A549 treated with CpdA at 1 μM for 4 hours (cell line): ENCODE measurements around the gene SFRP2. TPM values are rescaled to one million over a fixed set of nuclear protein-coding genes. Genes with fewer than 3 reads are reported as not detected.

Experiments
- total RNA-seq: library from RNA; stranded (reverse); fragments of 200-300 nt; extraction: Qiagen RNA extraction; gene quantifications from 5 replicates; pipeline ENCODE4 v1.2.3, GENCODE V29; 2022; ENCODE audit warnings: low read depth

SFRP2 gene, protein sequence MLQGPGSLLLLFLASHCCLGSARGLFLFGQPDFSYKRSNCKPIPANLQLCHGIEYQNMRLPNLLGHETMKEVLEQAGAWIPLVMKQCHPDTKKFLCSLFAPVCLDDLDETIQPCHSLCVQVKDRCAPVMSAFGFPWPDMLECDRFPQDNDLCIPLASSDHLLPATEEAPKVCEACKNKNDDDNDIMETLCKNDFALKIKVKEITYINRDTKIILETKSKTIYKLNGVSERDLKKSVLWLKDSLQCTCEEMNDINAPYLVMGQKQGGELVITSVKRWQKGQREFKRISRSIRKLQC
- not detected in 5 replicates for total RNA-seq

GRCh38 chr4:153788413-153789276 lies at the start of gene SFRP2:
TSS of gene SFRP2 (minus strand) at chr4:153789083. CDS start at chr4:153788835, 248 bp downstream.

DNA sequence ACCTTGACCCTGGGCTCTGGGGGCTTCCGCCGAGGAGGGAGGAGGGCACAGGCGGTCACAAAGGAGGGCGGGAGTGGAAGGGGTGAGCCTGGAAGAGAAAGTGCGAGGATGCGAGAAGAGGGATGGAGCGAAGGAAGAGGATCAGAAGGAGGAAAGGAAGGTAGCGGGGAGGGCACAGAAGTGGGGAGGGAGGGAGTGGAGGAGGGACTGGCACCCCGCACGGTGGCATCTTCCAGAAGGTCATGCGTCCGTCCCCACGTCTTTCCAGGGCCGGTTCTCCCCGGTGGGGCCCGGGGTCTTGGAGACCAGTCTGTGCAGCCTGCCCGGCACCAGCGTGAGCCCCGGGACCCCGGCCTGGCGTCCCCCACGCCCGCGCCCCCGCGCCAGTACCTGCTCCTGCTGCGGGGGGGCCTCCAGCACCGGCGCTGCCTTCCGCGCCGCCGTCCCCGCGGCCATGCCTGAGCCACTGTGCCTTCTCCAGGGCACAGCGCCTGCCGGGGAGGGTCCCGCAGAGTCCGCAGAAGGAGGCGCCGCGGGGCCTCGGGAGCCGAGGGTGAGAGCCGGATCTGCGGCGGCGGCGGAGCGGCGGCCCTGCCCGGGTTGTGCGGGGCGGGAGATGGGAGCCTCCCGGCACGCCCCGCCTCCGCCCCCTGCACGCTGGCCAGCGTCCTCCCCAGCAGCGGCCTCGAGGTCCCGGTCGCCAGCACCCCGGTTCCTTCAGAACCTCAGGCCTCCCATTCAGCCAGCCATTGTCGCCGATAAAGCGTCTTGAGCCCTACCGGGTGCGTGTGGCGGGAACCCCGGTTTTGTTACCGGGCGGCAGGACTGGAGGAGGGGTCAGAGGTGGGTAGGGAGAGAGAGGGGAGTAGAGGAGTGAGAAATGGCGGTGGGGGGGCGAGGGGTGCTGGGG lies 29.2 kb downstream of the SFRP2 start, which contains the start of gene RNF175:
Gene RNF175 (minus strand): TSS at position 618 of the 910 bp plus-strand sequence. CDS start 162 bp downstream, at position 456.

Other genes with a start within 250 kb of the SFRP2 start
- 0.12 to 0.18 TPM (median 0.14 TPM) in 4 of 5 replicates, not detected in the other for gene TLR2, start 104.8 kb downstream of the SFRP2 start, total RNA-seq
- gene RNF175, start 29.1 kb downstream of the SFRP2 start, total RNA-seq: not detected in 5 replicates